ENCODE measurements around the gene QRSL1.
"Not testable (repeated sequence)": the region's sequence is repeated elsewhere in the genome, so short reads cannot be mapped to it uniquely, and the experiment has no call there.

Gene QRSL1

GRCh38 chr6:106622412-106622811 is 7.0 kb upstream of the QRSL1 start:
- DNase-seq (ENCODE audit: low read depth): no peak

GRCh38 chr6:106623039-106623438 is 6.3 kb upstream of the QRSL1 start:
- no peak for DNase-seq (ENCODE audit: low read depth)

DNA sequence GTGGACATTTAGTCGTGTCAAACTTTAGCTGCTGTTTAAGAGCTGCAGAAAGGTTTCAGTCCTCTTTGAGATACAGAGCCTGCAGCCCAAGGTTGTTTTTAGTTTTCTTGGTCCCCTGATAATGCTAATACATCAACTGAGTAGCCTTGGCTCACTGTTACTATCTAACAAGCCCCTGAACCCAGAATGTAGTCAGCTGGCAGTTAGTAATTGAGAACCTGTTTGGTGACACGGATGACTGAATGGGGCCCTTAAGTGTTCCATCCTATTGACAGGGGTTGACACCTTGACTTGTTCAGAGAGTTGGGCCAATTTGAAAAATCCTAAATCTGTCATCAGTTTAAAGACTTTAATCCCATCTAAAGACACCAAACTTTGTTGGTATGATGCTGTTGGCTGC is 2.9 kb upstream of the QRSL1 start:
- DNase-seq (ENCODE audit: low read depth): no peak

DNA sequence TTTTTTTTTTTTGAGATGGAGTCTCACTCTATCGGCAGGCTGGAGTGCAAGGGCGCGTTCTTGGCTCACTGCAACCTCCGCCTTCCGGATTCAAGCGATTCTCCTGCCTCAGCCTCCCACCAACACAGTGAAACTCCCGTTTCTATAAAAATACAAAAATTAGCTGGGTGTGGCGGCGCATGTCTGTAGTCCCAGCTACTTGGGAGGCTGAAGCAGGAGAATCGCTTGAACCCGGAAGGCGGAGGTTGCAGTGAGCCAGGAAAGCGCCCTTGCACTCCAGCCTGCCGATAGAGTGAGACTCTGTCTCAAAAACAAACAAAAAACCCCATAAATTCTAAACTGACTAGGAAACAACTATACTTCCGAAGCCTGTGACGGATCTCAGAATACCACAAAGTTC is 1.6 kb upstream of the QRSL1 start:
- not testable (repeated sequence) for DNase-seq (ENCODE audit: low read depth)

DNA sequence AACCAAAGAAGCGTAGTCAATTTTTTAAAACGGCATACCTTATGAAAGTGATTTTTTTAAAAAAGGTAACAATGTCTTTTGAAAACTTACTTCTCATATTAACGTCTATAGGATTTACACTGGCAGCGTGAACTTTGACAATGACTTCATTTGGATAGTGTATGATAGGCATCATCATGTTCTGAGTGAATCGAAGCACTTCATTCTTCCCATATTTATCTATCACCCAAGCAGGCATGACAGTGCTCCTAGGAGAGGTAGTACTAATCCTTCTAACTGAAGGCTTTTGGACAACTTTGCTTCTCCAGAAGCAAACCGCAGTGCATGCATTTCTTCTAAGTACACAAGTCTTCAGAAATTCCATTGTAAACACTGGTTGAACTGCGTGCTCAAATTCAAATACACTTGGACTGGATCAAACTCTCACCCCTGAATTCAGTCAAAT is 698 bp upstream of the QRSL1 start:
- DNase-seq (ENCODE audit: low read depth): no peak

DNA sequence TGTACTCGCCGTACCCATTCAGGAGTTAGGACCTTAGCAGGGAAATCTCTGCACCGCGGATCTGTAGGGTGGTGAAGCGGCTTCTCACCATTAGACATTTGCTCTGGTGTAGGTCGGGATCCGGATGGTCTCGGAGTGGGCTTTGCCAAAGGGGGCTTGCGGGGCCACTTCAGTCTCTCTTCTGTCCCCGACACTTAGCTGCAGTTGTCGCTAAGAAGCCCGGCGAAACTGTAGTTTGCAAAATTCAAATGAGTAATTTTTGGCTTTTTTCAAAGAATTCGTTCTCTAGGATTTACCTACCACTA is 433 bp downstream of the QRSL1 start:
- DNase-seq (ENCODE audit: low read depth): no peak

DNA sequence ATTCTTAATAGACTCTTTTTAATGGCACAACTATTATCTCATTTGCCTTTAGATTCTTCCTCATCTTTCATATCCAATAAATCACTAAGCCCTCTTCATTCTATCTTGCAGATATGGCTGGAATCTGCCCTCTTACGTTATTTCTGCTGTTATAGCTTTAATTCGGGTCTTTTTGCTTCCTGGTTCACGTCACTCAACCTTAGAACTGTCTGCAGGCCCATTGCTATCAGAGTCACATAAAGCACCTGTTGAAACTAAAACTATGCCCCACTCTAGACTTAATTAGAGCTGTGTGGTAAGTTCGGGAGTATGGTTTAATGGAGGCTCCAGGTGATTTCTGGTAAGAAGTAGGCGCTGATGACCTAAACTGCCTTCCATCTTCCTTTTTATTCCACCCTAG is 988 bp downstream of the QRSL1 start:
- no peak for DNase-seq (ENCODE audit: low read depth)

GRCh38 chr6:106631346-106631745 is 2.0 kb downstream of the QRSL1 start:
- DNase-seq (ENCODE audit: low read depth): no peak

DNA sequence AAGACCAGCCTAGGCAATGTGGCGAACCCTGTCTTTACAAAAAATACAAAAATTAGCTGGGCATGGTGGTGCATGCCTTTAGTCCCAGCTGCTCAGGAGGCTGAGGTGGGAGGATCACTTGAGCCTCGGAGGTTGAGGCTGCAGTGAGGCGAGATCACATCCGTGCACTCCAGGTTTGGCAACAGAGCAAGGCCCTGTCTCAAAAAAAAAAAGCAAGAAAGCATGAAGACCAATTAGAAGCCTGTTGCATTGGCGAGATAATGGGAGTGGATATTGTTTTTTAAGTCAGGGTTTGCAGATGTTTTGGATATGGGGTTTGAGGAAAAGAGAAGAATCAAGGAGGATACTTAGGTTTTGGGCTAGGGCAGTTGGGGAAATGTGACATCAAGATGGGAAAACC is 5.2 kb downstream of the QRSL1 start:
- no peak for DNase-seq (ENCODE audit: low read depth)

DNA sequence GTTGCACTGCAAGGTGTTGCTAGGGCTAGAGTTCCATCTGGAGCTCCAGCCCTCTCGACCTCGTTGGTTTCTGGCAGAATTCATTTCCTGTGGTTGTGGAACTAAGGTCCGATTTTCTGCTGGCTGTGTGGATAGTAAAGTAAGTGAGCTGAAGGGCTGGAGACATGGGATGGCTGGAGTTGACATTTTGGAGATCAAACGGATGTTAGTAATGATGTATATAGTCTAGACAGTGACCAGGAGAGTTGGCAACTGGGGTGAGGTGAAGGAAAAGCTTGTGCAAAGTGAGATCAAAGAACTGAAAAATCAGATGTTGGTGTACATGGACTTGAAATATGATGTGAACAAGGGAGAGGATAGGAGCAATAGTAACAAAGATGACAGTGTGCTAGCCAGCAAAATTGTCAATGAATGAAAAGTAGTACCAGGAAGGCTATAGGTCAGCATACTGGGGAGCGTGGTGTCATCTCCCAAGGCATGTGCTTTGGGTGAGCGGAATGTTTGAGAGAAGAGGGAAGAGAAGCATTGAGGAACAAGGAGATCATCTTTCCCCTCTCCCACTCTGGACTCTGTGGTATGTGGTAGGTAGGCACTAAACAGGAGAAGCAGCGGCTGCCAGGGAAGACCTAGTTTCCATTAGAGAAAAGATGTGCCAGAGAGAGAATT is 7.8 kb downstream of the QRSL1 start:
- DNase-seq (ENCODE audit: low read depth): no peak

GRCh38 chr6:106637717-106638341 is 8.5 kb downstream of the QRSL1 start:
- no peak for DNase-seq (ENCODE audit: low read depth)

GRCh38 chr6:106639812-106640211 is 10.4 kb downstream of the QRSL1 start:
- DNase-seq (ENCODE audit: low read depth): no peak

DNA sequence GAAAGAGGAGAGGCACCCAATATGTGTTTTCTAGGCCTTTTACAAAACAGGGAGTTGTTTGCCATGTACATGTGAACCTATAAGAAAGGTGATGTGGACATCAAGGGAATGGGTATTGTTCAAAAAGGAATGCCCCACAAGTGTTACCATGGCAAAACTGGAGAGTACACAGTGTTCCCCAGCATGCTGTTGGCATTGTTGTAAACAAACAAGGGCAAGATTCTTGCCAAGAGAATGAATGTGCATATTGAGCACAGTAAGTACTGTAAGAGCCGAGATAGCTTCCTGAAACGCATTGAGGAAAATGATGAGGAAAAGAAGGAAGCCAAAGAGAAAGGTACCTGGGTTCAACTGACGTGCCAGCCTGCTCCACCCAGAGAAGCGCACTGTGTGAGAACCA is 13.1 kb downstream of the QRSL1 start:
- DNase-seq (ENCODE audit: low read depth): no peak

GRCh38 chr6:106643061-106643460 is 13.7 kb downstream of the QRSL1 start:
- DNase-seq (ENCODE audit: low read depth): no peak

- no peak for DNase-seq (ENCODE audit: low read depth)
Measured at GRCh38 chr6:106648651-106649308, 19.4 kb downstream of the QRSL1 start.

DNA sequence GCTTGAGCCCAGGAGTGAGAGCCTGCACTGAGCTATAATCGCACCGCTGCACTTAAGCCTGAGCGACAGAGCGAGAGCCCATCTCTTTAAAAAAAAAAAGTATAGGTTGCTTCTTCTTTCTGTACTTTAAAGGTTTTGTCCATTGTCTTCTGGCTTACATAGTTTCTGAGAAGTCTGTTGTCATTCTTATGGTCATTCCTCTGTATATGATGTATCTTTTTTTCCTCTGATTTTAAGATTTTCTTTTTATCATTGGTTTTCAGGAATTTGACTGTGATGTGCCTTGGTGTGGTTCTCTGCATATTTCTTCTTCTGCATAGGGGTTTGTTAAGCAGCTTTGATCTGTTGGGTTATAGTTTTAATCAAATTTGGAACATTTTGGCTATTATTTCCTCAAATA is 29.1 kb downstream of the QRSL1 start:
- no peak for DNase-seq (ENCODE audit: low read depth)

DNA sequence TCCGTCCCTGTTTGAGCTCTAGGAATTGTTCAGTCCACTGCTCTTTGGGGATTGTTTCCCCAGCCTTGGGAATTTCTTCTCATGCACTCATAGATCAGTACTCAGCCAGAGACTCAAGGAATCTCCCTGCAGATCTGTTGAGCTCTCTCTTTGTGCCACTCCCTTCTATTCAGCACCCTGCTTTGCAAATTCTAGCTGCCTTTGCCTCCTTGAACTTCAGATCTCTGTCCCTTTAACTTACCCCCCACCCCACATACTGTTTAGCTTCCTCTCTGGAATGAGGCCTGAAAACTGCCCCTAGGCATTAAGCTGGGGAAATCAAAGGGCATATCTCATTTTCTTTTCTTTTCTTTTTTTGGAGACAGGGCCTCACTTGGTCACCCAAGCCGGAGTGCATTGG is 30.5 kb downstream of the QRSL1 start:
- no peak for DNase-seq (ENCODE audit: low read depth)

- DNase-seq (ENCODE audit: low read depth): no peak
Measured at GRCh38 chr6:106662458-106662857, 33.1 kb downstream of the QRSL1 start.

- no peak for DNase-seq (ENCODE audit: low read depth)
Measured at GRCh38 chr6:106666282-106667021, 37.1 kb downstream of the QRSL1 start.

GRCh38 chr6:106667022-106667402 is 37.6 kb downstream of the QRSL1 start:
- no peak for DNase-seq (ENCODE audit: low read depth)

GRCh38 chr6:106670236-106670635 is 40.9 kb downstream of the QRSL1 start:
- DNase-seq (ENCODE audit: low read depth): no peak

- DNase-seq (ENCODE audit: low read depth): no peak
Measured at GRCh38 chr6:106671651-106672050, 42.3 kb downstream of the QRSL1 start.

All from T follicular helper cell (primary cell).